Activated CD4-positive, alpha-beta T cell treated with anti-CD3 and anti-CD28 coated beads for 1 hour (primary cell): Measurements from ENCODE around the gene AGAP3.

Experiments used
- DNase-seq: peaks from one replicate; pipeline ENCODE4 v3.0.0-alpha.2; 2020

Gene AGAP3

GRCh38 chr7:151074817-151075661 lies 11.2 kb upstream of the AGAP3 start:
- DNase-seq = no peak

DNA sequence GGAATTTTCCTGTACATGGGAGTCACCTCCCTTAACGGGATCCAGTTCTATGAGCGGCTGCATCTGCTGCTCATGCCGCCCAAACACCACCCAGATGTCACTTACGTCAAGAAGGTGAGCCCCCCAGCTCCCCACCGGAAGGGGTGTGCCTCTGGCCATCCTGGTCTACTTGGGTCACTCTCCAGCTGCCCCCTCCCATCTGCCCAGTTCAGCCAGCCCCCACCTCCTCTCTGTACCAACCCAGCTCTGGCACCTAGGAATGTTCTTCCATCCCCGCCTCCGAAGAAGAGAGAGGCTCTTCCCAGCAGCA lies 10.7 kb upstream of the AGAP3 start:
- DNase-seq = no peak

DNA sequence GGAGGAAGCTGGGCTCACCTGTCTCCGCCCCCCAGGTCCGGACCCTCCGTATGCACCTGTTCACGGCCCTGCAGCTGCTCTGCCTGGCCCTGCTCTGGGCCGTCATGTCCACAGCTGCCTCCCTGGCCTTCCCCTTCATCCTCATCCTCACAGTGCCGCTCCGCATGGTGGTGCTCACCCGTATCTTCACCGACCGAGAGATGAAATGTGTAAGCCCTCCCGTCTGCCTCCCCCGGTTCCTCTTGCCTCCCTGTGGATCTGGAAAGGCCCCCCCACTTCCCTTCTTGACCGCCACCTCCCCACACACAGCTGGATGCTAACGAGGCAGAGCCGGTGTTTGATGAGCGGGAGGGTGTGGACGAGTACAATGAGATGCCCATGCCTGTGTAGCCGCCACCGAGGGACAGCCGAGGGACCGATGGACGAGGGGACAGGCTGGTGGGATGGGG lies 10.3 kb upstream of the AGAP3 start:
- no peak for DNase-seq

GRCh38 chr7:151076863-151077704 lies 9.2 kb upstream of the AGAP3 start:
- no peak for DNase-seq

- DNase-seq = no peak
Observed at GRCh38 chr7:151077705-151078232, 8.5 kb upstream of the AGAP3 start.

GRCh38 chr7:151078233-151079040 lies 7.8 kb upstream of the AGAP3 start:
- DNase-seq = no peak

GRCh38 chr7:151079199-151079910 lies 6.9 kb upstream of the AGAP3 start:
- DNase-seq = no peak

- no peak for DNase-seq
Observed at GRCh38 chr7:151080067-151080521, 6.2 kb upstream of the AGAP3 start.

GRCh38 chr7:151080522-151081169 lies 5.6 kb upstream of the AGAP3 start, which contains the start of gene FASTK:
Gene FASTK (minus strand): TSS chr7:151080809. CDS start chr7:151080766, 43 bp downstream.
- DNase-seq = peak; percentile 78

GRCh38 chr7:151081170-151082101 lies 4.8 kb upstream of the AGAP3 start:
- no peak for DNase-seq

DNA sequence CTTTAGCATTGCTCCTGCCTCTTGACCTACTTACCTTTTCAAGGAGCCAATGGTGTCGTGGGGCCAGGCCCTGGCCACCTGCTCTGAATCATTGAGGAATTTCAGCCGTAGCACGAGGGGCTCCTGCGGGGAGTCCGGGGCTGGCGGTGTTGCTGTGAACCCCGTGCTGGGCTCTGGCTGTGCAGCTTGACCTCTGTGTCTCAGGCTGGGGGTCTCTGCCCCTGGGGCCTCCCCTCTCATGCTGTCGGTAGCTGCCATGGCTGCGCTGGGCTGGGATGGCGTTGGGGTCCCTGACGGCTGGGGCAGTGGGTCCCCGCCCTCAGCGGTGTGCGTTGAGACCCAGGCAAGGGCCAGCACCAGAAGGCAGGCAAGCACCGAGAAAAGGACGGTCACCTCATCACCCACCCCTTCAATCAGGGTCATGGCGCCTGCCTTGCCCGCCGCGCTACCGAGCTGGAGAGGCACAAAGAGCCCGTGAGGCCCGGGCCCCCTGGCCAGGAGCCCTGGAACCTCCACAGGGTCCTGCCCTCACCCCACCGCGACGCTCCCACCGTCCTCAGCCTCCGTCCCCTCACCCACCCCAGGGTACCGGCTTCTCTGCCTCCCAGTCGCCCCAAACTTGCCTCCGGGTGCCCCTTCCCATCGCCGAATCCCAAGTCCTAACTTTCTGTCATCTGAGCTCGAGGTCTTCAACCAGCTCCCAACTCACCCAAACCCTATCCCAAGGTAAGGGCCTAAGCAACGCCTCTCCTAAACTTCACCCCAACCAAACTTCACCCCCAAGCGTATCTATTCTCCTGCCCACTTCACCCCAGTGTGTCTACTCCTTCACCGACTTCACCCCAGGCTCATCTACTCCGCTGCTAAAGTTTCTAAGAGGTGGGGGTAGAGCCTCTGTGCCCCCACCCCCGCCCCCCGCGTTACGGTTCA lies 3.9 kb upstream of the AGAP3 start:
- no peak for DNase-seq

DNA sequence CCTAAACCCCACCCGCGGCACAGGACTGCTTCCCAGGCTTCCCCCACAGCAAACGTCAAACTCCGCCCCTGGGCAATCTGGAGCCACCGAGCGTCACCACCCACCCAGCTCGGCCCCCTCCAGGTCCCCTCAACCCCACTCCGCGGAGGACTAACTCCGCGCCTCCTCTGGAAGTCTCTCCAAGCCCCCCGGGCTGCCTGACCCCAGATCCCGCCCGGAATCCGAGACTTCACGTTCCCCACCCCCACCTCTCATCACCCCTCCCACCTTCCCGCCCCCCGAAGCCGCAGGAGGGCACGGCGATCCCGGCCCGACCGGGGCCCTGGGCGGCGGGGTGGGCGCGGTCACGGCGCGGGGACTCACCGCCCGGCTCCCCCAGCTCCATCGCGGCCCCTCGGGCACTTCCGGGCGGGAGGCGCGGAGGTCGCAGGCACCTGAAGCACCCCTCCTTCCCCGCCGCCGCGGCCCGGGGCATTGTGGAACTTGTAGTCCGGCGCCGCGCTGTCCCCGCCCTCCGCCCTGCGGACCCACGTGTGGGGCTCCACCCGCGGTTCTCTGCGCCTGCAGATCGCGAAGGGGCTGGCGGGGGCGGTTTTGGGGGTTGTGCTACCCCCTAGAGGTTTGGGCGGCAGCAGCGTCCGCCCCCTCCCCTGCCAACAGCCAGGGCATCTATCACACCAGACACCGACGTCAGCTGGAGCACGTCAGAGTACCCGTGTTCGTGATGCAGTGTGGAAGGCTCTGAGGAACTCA lies 3.0 kb upstream of the AGAP3 start, which contains the start of gene TMUB1:
Gene TMUB1, minus strand, starts transcription at position 423 of the 753 bp plus-strand sequence. CDS start 930 bp downstream, outside the sequence.
- DNase-seq = peak; percentile 74

DNA sequence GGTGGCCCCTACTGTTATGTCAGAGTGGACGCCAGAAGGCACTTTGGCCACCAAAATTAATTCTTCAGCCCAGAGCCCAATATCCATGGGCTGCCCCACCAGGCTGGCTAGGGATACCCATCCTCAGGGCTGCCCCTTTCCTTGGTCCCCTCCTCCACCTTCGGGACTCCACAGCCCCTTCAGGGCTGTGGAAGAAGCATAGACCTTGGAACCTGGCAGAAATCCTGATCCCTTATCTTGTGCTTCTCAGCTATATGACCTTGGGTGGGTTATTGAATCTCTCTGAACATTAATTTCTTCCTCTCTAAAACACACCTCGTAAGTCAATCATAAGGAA lies 2.5 kb upstream of the AGAP3 start:
- DNase-seq = no peak

DNA sequence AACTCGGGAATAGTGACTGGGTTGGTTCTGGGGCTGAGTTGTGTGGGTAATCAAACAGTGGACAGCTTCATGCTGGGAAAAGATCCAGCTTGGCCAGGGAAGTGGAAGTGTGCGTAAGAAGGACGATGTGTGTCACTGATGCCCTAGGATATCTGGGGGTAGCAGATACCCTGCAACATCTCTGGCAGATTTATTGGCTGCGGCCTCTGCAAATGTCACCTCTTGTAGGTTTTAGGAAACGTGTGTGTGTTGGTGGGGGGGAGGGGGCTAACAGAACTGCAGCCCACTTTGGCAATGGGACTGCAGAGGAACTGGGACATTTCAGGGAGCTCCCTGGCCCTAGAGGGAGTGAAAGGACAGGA lies 965 bp upstream of the AGAP3 start:
- no peak for DNase-seq

DNA sequence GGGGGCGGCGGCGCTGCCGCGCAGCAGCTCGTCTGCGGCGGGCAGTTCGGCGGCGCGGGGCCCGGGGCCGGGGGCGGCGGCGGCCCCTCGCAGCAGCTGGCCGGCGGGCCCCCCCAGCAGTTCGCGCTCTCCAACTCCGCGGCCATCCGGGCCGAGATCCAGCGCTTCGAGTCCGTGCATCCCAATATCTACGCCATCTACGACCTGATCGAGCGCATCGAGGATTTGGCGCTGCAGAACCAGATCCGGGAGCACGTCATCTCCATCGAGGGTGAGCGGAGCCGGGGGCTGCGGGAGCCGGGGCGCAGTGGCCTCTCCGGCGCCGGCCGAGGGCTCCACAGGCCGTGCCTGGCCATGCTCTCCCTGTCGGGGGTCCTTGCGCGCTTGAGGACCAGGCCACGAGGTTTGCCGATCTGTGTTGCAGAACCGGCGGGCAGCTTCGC lies 548 bp downstream of the AGAP3 start:
- no peak for DNase-seq

DNA sequence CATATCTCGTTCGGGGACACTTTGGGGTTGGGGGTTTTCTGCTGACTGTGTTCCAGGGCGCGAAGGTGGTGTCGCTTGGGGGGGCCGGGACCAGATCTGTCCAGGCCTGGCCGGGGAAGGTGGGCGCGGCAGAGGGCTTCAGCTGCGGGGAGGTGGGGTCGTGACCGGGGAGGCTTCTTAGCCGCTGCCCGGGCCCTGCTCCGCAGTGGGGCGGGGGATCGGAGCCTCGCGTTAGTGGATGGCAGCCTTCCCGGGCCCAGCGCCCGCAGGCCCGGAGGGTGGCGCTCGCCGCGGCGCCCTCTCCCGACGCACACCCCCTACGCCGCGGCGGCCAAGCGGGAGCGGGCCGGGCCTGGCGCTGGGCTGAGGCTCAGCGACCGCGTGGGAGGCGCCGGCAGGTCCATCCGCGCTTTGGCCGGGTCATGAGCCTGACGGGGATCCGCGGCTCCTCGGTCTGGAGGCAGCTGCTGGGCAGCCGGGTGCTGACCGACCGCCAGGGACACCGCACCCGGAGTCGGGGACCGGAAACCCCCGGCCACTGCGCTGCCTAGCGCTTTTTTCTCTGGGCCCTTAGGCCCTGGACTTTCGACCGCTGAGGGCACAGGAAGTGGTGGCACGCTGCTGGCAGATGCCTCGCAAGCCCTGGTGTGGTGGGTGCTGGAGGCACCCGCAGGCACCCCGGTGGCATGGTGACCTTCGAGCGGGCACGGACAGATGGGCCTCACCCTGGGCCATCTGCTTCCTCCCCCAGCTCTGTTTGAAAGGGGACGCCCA lies 1.2 kb downstream of the AGAP3 start:
- no peak for DNase-seq

DNA sequence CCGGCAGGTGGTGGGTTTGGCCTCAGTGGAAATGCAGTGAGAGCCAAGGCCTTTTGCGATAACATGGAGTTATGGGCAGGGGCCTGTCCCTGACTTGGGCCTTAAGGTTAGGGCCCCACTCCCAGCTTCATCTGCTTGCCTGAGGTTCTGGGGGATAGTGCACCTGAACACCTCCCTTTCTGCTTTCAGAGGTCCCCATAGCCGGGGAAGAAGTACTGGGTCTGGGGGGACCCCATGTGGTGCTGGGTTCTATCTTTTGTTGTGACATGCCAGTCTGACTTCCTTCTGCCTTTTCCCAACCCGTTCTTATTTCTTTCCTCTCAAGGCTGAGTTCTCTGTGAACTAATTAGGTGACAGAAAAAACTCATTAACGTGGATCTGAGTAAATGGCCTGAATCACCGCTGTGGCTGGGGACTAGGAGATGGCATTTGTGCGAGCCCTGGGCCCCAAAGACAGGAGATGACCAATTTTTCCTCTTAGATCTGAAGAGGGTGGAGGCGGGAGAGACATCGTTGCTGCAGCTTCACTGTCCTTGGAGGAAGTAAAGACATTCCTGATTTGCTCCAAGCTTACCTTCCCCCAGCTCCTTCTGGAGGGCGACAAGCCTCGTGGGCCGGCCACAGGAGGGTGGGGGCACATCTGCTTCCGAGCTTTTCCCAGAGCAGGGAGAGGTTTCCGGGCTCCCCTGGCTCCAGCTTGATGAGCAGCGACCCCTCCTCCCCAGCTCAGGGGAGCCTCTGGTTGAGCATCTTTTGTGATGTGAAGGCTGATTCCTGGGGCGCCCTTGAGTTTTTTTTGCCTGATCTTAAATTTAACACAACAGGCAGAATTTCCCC lies 2.0 kb downstream of the AGAP3 start:
- no peak for DNase-seq
